Stimulated activated CD8-positive, alpha-beta memory T cell treated with anti-CD3 and anti-CD28 coated beads, Interleukin-15, amount 100 ng/mL, for 4 hours (primary cell): ENCODE data around the gene VWA5B2.
A peak's percentile ranks its signal among the peaks of the same experiment; 100 is the strongest.
"Not testable (repeated sequence)": the region's sequence is repeated elsewhere in the genome, so short reads cannot be mapped to it uniquely, and the experiment has no call there.

ENCODE experiments used
- DNase-seq, 2 donors: peaks; one replicate each; pipeline ENCODE4 v3.0.0-alpha.2; 2020; ENCODE audit warnings: low read depth in 2 of 2

VWA5B2 gene

DNA sequence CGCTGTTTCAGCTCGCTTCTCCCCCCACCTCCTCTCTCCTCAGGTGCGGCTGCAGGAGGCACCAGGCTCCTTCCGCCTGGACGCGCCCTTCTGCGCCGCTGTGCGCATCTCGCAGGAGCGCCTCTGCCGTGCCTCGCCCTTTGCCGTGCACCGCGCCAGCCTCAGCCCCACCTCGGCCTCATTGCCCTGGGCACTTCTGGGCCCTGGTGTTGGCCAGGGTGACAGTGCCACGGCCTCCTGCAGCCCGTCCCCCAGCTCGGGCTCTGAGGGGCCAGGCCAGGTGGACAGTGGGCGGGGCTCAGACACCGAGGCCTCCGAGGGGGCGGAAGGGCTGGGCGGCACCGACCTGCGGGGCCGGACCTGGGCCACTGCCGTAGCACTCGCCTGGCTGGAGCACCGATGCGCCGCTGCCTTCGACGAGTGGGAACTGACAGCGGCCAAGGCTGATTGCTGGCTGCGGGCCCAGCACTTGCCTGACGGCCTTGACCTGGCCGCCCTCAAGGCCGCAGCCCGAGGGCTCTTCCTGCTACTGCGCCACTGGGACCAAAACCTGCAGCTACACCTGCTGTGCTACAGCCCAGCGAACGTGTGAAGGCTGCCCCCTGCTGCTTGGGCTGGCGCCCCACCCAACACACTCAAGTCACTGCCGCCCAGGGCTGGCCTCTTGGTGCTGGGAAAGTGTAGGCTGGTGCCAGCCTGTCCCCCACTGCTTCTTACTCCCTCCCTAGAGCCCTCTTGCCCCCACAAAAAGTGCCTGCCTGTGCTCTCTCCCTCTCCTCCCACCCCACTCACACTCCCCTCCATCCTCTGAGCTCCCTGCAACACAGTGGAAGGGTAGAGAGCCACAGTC is 12.3 kb downstream of the VWA5B2 start:
- no peak for DNase-seq

DNA sequence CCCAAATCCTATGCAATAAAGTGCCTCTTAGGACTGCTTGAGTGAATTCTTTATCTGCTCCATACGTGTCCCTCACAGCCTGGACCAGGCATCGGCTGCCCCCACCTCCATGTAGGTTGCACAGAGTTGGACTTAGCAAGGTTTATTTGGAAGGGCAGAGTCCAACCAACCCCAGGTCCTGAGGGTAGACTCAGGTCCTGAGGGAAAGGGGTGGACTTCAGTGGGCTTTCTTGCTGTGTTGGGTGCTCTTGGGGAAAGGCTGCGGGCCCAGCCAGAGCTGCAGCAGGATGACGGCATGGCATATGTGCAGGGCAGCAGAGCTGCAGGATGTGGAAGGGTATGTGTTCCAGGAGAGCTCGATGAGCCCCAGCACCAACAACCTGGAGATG is 12.9 kb downstream of the VWA5B2 start:
- DNase-seq, result no peak

DNA sequence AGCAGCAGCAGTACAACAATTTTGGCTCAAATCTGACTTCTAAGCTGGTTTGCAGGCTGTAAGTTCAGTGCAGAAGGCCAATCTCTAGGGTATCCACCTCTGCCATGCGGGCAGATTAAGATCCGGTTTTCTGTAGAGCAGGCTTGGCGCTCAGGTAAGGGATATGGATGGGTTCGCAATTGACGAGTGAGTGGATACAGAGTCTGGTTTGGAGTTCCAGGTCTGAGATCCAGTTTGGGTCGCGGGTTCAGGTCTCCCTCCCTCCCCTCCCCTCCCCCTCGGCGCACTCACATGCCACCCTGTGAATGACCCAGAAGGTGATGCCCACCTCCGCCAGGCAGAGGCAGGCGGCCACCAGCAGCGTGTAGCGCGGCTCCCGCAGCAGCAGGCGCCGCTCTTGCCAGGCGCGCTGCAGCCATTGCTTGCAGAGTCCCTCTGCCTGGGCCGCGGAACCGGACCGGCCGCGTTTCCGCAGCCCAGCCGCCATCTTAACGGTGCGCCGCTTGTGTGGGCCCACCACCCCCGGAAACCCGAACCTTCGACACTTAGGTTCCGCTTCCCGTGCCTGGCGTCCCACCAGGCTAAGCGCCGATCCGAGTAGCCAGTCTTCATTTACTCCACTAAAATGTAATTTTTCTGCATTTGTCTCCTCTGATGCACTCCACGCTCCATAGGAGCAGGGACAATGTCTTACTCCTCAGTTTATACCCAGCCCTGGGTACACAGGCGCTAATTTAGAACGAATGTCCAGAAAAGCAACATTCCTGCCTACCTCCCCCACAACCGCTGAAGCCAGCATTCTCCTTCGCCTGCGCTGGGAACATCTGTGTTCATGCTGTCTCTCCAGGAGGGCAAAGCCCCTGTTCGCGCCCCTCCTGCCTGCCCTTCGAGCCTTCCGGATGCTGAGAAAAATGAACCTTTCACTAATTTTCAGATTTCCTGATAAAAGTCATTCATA is 19.3 kb downstream of the VWA5B2 start, which contains the start of gene ALG3:
Gene ALG3, minus strand, starts transcription at position 509 of the 958 bp plus-strand sequence. Its CDS starts 22 bp downstream, at position 487.
- peak; percentile 76 for DNase-seq

DNA sequence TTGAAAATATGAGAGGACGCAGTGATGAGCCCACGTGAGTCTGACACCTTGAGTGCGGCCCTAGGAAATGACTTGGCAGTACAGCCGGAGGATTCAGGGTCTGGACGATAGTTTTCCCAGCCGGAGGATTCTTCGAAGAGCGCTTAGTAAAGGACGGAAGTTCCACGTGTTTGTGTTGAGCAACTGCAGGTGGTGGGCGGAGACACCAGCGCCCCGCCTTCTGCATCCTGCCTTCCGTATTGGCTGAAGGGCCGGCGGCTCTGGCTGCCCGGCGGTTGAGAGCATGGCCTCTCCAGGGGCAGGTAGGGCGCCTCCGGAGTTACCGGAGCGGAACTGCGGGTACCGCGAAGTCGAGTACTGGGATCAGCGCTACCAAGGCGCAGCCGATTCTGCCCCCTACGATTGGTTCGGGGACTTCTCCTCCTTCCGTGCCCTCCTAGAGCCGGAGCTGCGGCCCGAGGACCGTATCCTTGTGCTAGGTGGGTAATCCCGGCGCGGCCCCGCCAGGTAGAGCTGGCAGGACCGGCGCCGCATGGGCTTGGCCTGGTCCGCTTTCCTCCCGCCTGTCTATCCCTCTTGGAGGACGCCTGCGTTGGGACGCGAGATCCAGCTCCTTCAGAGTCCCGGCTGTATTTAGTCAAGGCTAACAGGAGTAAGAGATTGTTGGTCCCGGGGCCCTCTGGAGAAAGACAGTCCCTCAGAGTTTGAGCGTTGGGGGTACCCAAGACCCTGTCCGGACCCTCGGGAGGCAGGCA is 20.2 kb downstream of the VWA5B2 start, which contains the start of gene EEF1AKMT4:
Gene EEF1AKMT4, plus strand, starts transcription at position 261 of the 755 bp plus-strand sequence. Its CDS starts 23 bp downstream, at position 284.
- peak; percentile 89 to 91 for DNase-seq

DNA sequence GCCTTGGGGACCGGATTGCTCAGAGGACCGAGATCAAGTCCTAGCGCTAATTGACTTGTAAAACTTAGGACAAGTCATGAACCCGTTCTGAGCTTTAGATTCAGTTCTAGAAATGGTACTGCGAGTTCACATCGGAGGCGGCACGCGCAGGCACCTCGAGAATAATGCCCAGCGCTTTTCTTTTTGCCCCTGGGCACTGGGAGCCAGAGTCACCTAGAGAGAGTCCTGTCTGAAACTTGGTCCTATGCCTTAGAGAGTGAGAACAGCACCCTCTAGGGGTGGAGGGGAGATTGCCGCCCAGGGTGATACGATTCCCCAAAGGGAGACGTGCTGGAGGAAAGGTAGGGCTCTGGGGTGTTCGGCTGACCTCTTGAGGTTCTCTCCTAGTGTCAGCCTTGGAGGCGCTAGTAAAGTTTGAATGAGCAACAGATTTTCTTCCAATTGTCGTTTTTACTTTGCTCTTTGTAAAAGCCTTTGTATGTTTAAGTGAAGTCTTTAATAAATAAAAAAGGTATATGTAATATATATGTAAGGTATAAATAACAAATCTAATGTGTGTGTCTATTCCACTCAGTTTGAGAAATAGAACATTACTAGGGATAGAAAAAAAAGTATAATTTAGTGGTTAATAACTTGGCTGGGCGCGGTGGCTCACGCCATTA is 20.9 kb downstream of the VWA5B2 start:
- peak; percentile 73 to 82 for DNase-seq

DNA sequence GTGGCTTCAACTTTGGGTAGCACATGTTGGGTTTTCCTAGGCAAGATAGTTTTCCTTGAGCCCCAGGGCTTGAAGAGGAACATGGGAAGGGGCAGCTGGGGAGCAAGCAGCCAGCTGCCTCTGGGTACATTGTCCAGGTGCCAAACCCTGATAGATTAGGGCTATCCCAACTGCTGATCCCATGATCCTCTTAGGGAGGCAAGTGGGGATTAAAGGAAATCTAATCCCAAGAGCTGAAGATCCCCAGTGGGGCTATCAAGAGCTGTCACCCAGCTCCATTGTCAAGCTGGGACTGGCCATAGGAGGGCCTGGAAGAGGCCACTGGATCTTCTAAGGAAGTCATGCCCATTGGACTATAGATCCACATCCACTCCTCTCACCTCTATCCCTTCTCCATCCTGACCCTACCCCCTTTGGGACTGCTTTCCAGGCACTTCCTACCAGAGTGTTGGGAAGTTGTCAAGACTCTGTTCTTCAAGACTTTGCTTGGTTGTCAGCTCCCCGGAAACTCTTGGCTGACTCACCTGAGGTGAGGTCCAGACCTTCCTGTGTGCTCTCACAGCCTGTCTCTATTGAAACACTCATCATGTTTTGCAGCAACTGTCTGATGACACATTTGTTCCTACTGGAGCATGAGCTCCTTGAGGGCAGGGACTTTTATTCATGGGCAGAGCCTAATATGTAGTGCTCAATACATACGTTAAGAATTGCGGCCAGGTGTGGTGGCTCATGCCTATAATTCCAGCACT is 26.1 kb downstream of the VWA5B2 start:
- DNase-seq, result no peak

DNA sequence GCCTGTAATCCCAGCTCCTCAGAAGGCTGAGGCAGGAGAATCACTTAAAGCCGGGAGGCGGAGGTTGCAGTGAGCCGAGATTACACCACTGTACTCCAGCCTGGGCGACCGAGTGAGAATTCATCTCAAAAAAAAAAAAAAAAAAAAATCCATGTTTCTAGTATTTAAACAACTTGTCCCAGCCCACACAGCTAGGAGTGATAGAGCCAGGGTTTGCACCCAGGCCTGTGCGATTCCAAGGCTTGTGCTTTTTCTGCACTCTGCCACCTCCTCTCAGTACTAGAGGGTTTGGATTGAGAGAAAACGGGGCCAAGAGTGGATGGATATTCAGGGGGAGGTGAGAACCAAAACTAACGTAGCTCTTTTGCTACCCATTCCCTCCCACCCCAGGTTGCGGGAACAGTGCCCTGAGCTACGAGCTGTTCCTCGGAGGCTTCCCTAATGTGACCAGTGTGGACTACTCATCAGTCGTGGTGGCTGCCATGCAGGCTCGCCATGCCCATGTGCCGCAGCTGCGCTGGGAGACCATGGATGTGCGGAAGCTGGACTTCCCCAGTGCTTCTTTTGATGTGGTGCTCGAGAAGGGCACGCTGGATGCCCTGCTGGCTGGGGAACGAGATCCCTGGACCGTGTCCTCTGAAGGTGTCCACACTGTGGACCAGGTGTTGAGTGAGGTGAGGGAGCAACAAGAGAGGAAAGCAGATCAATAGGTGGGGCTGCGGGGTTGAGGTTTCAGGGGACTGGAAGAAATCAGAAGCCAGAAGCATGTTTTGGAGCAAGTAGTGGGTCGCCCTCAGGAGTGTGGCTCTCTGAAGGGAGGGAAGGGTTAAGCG is 27.9 kb downstream of the VWA5B2 start:
- DNase-seq, result no peak

DNA sequence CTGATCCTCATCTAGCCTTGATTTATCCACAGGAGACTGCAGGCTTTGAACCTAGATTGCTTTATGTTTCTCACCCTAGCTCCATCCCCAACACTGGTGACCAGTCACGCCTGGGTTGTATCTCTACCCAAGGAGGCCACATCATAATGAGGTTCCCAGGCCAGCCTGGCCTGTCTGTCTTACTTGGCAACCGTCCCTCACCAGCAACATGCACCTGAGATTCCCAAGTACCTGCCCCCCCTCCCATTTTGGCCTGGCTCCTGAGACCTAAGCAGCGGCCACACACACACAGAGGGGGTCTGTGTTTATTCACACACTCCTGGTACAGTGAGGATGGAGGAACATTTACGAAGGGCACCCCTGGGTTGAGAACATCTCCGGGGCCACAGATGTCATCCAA is 29.5 kb downstream of the VWA5B2 start:
- no peak for DNase-seq

DNA sequence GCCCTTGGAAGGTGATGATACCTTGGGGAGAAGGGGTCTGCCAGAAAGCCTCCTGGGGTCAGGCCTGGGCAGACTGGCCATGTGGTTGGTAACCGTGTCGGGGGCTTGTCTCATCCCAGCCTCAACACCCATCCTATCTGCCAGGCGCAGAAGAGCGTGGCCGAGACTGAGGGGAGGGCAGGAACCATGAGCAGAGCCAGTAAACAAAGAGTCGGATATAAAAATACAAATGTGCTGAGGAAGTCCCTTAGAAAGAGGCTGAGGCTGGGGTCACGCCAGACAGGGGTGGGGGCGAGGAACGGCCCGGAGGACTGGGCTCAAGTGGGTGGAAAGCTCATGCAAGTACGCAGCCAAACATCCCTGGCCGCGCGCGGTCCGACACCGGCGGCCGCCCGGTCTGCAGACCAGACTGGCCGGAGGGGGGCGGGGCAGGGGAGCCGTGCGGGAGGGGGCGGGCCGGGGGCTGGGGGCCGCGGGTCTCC is 30.1 kb downstream of the VWA5B2 start:
- DNase-seq, result no peak

DNA sequence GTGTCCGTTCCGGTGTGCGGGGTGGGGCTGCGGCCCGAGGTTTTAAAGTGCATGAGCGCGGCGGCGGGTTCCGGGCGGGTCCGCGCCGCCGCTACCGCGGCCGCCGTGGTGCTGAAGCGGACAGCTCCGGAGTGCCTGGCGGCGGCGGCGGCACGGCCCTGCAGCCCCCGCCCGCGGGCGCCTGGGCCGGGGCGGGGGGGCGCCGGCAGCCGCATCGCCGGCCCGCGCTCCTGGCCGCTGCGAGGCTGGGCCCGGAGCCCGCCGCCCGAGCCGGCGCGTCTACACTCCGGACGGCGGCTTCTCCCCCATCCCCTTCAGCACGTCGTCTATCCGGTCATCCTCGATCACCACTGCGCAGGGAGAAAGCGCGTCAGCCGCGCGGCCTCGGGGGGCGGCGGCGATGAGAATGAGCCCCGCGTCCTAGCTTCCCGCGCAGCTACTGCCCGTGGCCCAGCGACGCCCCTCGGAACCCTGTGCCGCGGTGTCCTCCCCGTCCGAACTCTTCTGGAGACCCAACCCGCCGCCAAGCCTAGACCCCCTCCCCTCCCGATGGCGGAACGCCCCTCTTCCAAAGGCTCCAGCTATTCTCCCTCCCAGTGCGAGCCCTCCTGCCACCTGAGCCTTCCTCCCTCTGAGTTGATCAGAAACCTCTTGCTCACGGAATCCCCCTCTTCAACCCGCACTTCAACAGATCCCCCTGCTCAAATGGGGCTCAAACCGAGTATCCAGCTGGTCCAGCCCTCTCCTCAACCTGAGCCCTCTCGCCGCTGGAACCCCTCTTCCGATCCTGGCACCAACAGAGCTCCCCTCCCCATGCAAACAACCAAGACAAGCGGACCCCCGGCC is 30.7 kb downstream of the VWA5B2 start:
- DNase-seq, result no peak

DNA sequence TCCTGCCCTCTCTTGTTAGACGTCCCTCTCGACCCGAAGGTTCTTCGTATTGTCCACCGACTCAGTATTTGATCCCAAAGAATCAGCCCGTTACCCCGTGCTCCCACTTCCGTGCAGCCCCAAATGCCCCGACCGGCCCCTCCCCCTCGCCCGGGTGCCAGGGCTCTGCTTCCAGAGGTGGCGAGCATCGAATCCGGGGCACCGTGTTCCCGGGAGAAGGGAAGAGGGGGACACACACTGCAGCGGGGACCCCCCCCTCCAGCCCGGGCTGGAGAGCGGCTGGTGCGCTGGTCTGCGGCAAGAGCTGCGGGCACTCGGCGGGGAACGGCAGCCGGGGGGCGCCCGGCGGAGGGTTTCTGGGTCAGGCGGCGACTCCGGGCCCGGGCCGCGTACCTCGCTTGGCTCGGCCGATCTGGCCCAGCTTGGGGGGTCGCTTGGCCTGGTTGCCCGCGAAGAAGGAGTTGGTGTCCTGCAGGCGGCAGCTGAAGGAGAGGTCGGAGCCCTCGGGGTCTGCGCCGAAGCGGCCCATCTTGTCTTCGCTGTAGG is 31.4 kb downstream of the VWA5B2 start:
- DNase-seq, result no peak

DNA sequence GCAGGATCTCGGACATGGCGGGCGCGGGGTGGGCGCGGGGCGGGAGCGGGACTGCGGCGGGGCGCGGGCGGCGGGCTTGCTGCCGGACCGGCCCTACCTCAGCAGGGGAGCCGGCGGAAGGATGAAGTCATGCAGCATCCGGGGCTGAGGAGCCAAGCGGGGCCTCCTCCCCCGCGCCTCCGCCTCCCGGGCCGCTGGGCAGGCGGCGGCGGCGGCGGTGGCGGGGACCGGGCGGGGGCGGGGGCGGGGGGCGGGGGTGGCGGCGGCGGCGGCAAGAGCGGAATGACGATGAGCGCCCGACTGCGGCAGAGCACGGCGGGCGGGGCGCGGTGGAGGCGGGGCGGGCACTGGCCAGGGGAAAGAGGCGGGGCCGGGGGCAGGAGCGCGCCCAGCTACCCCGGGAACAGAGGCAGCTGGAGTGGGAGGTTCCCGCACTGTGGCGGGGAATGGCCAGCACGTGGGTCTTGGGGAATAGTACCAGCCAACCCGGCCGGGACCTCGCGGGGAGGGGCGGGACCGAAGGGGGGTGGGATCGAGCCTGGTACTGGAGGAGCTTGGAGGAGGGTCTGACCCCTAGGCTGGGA is 32.0 kb downstream of the VWA5B2 start, which contains the start of gene CAMK2N2:
Gene CAMK2N2, minus strand, starts transcription at position 284 of the 584 bp plus-strand sequence. Its CDS starts 268 bp downstream, at position 16.
- peak in 1 of 2 donors; percentile 43 for DNase-seq

DNA sequence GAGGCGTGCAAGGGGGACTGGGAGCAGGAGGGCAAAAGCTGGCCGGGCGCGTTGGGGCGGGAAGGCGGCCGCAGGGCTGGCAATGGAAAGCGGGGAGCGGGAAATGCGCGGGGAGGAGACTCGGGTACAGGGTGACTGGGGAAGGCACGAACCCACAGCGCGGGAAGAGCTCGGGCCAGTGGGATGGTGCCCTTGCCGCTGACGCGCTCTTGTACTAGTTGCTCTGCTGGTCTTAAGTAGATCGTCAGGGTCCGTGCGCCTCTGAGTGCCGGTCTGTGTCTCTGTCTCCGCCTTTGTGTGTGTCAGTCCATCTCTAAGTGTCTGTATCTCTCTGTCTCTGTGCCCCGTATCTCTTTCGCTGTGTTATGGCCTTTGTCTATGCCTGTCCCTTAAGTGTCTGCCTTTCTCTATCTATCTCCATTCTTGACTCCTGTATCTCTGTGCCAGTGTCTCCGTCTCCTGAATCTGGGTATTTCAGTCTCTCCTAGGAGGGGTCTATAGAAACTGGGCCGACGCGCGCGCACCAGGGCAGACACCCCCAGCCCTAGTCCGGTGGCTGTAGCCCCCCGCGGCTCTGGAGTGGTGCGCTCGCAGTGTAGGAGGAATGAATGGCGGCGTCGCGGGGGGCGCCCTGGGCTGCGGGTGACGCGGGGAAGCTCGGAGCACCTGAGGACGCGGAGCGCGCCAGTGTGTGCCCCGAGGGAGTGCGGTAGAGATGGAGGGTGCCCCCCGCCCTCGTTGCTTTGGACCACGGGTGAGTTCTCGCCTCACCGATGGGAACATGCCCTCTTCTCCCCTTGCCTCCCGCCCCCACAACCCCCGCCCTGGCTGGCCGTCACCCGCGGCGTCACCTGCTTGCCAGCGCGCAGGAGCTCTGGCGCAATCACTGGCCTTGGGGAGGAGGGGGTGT is 32.7 kb downstream of the VWA5B2 start:
- DNase-seq, result no peak

DNA sequence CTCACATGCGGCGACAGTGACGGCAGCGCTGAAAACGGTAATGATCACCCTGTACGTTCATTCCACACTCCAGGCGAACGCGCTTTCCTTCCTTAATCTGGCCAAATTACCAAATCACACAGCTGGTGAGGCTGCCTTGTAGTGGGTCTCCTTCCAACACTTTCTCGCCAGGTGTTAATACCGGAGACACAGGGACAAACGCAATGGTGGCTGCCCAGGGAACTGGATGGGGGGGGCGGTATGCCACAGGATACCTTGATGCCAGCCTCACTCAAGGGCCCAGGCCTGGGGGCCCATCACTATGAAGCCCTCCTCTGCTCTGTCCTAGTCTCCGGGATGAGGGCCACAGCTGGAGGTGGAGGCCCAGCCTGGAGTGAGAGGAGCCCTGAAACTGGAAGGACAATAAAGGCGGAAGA is 33.4 kb downstream of the VWA5B2 start:
- DNase-seq, result no peak

DNA sequence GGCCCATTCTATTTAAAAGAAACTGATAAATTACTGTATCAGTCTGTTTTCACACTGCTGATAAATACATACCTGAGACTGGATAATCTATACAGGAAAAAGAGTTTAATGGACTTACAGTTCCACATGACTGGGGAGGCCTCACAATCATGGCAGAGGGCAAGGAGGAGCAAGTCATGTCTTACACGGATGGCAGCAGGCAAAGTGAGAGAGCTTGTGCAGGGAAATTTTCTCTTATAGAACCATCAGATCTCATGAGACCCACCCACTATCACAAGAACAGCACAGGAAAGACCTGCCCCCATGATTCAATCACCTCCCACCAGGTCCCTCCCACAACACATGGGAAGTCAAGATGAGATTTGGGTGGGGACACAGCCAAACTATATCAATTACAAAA is 37.9 kb downstream of the VWA5B2 start:
- DNase-seq, result not testable (repeated sequence)

DNA sequence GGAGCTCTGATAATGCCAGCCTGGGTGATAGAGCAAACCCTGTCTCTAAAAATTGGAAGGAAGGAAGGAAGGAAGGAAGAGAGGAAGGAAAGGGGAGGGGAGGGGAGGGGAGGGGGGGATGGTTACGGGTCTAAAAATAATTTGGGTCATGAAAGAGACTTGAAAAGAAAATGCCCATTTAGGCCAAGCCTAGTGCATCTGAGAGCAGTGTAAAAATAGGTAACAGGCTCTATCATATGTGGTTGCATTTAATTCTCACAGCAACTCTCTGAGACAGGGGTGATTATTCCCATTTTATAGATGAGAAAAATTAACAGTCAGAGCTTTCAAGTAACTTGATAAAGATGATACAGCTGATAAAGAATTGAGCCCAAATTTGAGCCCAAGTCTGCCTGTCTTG is 42.9 kb downstream of the VWA5B2 start:
- DNase-seq, result no peak

DNA sequence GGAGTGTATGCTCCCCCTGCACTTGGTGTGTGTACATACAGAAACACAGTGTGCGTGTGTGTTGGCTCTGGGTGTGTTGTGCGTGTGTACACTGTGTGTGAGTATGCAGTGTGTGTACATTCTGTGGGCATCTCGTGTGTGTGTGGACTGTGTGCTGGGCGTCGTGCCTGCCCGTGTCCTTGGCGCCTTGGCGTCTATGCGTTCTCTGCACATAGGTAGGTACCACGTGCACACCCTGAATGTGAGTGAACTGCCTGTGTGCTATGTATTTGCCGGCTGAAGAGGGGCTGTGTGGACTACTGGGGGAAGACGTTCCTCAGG is 46.0 kb downstream of the VWA5B2 start:
- DNase-seq, result no peak
